ENCODE measurements around the gene HEATR3. TPM values are rescaled to one million over a fixed set of nuclear protein-coding genes. Genes with fewer than 3 reads are reported as not detected.

Gene HEATR3
- total and polyA plus RNA-seq, 2 of the 8 experiments (the other 6 are each of a cell fraction or from before 2014, with no cell fraction given): 13.0 to 29.2 TPM

GRCh38 chr16:50037662-50038220 lies 28.0 kb upstream of the HEATR3 start (continued):
- TF ChIP-seq CTCF (IDR thresholded peaks at IDR 0.05; ENCODE audit: control extremely low read depth in 1 of 3, insufficient read depth in 1 of 3, low read depth in 1 of 3, low read length in 3 of 3): no peak
- TF ChIP-seq POLR2AphosphoS5 (IDR thresholded peaks at IDR 0.05; ENCODE audit: low read depth, low read length): no peak
